UCSD-AML1 (cell line): ENCODE data around the gene FNBP1L.

Source experiments
- DNase-seq: peaks from one replicate; lab custom pipeline; 2025; ENCODE audit not compliant: unreplicated experiment; lab: John Stamatoyannopoulos, UW

The FNBP1L gene

DNA sequence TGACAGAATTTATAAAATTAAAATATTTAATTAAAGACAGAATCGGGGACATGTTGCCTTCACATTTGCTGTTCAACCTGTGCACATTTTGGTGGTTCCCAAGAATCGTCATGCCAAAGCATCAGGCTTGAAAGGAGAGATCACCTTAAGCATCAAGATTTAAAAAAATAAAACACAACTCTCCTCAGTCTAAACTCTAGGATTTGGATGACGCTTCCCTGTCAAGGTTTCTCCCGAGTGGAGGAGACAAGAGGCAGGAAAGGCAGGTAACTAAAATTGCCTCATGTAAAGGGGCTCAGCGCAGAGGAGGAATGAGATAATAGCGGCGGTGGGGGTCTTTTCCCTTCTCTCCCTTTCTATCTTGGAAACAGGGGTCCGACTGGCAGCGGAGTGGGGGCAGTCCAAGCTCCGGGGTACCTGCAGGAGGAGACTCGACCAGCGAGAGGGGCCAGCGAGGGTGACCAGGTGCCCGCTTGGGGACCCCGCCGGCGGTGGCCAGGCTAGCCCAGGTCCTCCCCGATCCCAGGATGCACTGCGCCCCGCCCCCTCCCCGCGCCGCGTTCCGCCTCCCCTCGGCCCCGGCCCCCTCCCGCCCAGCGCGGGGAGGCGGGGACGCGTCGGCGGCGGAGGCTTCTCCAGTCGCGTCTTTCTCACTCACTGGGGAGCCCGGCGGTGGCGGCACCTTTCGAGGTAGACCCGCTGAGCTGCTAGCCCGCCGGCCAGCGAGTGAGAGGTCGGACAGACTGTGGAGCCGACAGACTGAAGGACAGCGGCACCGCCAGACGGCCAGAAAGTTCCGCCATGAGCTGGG is at the start of gene FNBP1L:
FNBP1L (plus strand) TSS at position 638 of the 811 bp plus-strand sequence; CDS start at position 802, 164 bp downstream.
- peak; percentile 75 for DNase-seq

DNA sequence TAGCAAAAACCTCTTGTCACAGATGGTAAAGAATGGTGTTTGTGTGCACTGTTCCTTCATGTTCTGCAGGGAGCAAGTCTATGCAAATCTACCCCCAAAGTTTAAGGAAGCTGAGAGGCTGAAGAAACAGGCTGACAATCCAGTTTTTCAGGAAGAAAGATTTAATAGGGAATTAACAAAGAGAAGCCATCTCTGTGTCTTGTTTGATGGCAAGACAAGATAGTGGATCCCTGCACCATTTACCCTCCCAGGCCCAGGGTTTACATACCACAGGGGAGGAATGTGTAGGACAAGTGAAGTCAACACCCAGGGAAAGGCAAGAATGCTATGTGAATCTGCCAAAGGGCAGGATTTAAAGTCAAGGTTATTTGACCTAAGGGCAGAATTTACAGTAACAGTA is 48.1 kb upstream of the FNBP1L start:
- DNase-seq: no peak

DNA sequence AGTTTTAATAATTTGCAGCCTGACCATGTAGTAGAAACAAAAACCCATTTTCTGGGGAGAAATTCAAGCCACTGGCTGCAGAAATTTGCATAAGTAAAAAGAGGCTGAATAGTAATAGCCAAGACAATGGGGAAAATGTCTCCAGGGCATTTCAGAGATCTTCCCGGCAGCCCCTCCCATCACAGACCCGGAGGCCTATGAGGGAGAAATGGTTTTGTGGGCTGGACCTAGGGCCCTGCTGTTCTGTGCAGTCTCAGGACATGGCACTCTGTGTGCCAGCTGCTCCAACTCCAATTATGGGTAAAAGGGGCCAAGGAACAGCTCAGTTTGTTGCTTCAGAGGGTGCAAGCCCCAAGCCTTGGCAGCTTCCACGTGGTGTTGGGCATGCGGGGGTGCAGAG is 39.7 kb upstream of the FNBP1L start:
- no peak for DNase-seq

DNA sequence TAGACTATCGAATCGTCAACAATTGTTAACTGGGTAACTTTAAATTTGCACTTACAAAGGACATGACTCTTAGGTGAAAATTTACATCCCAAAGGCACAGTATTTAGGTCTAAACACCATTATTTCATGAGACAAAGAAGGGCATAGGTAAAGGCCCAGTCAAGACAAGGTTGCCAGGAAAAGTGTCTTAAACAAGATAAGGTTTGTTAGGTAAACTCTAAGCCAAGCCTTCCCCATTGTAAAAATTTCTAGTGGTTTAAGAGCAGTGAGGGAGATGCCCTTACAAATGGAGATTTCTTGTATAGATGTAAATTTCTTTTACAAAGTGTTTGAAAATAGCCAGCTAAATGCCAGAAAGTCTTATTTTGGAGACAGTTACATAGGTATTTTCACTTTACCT is 36.9 kb upstream of the FNBP1L start:
- no peak for DNase-seq

GRCh38 chr1:93414749-93415148 is 33.2 kb upstream of the FNBP1L start:
- no peak for DNase-seq

DNA sequence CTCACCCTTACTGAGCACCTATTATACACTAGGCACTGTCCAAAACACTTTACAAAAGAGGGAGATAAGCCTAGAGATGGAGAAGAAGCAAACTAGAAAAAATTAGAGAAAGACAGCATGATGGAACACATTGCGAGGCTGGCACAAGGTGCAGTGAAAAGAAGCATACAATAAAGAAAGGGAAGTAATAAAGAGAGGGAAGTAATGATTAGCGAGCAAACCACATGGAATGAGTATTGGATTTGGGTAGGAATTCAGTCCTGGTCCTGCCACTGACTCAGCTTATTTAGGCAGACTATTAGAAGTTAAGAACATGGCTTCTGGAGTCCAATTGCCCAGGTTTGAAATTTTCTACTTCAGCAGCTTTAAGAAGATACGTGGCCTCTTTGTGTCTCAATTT is 32.6 kb upstream of the FNBP1L start:
- DNase-seq: no peak

GRCh38 chr1:93416183-93416582 is 31.7 kb upstream of the FNBP1L start:
- no peak for DNase-seq

DNA sequence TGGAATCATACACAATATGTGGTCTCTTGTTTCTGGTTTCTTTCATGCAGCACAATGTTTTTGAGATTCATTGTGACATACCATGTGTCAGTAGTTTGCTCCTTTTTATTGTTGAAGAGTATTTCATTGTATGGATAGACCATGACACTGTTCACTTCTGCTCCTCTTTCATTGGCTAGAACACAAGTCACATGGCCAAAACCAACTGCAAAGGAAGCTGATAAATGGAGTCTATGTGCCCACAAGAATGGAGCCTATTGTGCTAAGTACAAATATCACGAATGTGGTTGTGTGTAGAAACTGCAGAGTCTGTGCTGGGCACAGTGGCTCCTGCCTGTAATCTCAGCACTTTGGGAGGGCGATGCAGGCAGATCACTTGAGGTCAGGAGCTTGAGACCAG is 28.6 kb upstream of the FNBP1L start:
- no peak for DNase-seq

GRCh38 chr1:93420400-93420799 is 27.5 kb upstream of the FNBP1L start:
- no peak for DNase-seq

GRCh38 chr1:93426181-93426580 is 21.7 kb upstream of the FNBP1L start:
- DNase-seq: no peak

GRCh38 chr1:93427656-93428055 is 20.3 kb upstream of the FNBP1L start:
- no peak for DNase-seq

DNA sequence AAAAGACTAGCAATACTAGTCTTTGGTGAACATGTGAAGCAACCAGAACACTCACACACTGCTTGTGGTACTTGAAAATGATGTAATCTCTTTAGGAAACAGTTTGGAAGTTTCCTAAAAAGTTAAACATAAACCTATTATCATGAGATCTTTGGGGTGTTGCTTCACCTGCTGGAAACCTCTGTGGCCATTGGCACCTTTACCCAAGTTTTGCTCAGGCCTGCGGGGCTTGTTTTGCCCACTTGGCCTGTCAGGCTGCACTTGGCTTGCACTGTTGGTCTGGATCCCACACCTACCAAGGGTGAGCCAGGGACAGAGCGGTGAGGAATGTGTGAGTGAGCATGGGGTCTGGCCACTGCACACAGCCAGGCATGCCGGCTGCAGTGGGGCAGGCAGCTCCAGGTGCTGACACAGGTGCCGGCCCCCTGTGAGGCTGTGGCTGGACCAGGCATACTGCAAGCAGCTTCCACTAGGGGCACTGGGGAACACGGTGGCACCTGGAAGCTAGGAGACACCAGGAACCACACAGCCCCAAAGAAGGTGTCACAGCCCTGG is 14.4 kb upstream of the FNBP1L start:
- DNase-seq: peak; percentile 16

GRCh38 chr1:93434088-93434487 is 13.8 kb upstream of the FNBP1L start:
- DNase-seq: no peak

GRCh38 chr1:93434987-93435386 is 12.9 kb upstream of the FNBP1L start:
- DNase-seq: no peak

GRCh38 chr1:93435443-93435842 is 12.5 kb upstream of the FNBP1L start:
- DNase-seq: no peak

GRCh38 chr1:93436496-93436895 is 11.4 kb upstream of the FNBP1L start:
- DNase-seq: no peak

GRCh38 chr1:93437976-93438605 is 9.8 kb upstream of the FNBP1L start:
- no peak for DNase-seq

DNA sequence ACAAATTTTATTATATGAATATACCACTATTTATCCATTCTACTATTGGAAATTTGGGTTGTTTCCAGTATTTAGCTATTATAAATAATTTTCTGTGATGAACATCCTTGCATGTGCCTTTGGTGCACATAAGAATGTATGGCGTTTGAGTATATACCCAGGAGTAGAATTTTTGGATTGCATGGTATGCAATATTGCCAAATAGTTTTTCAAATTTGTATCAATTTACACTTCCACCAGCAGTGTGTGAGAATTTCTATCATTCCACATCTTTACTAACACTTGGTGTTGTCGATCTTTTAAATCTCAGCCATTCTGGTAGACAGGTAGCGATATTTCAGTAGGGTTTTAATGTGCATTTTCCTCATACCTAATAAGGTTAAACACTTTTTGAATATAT is 9.2 kb upstream of the FNBP1L start:
- no peak for DNase-seq

DNA sequence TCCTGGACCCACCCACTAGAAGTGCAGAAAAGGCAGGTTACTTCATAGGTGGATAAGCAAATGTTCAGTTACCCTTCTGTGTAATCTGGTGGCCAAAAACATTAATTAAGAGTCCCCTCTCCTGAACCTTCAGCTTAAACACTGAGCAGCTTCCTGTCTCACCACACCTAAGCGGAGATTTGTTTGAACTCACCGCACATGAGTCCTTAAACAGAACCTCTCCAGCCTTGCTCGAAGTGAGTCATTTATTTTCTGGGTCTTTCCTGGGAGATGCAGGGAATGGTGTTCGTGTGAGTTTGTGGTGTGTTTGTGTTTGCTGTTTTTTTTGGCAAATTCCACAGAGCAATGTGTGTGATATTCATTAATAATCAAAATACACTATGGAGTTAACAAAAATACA is 7.6 kb upstream of the FNBP1L start:
- DNase-seq: no peak

GRCh38 chr1:93440706-93441105 is 7.2 kb upstream of the FNBP1L start:
- no peak for DNase-seq

DNA sequence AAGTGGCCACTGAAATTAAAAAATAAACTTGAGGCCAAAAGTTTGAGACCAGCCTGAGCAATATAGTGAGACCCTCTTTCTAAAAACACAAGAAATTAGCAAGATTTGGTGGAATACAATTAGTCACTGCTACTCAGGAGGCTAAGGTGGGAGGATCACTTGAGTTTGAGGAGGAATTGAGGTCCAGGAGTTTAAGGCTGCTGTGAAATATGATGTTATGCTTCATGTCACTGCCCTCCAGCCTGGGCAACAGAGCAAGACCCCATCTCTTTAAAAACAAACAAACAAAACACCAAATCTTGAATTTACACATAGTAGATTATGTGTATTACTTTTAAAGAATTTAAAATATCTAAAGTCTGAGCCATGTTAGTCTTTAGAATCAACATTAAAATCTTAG is 6.3 kb upstream of the FNBP1L start:
- DNase-seq: no peak

DNA sequence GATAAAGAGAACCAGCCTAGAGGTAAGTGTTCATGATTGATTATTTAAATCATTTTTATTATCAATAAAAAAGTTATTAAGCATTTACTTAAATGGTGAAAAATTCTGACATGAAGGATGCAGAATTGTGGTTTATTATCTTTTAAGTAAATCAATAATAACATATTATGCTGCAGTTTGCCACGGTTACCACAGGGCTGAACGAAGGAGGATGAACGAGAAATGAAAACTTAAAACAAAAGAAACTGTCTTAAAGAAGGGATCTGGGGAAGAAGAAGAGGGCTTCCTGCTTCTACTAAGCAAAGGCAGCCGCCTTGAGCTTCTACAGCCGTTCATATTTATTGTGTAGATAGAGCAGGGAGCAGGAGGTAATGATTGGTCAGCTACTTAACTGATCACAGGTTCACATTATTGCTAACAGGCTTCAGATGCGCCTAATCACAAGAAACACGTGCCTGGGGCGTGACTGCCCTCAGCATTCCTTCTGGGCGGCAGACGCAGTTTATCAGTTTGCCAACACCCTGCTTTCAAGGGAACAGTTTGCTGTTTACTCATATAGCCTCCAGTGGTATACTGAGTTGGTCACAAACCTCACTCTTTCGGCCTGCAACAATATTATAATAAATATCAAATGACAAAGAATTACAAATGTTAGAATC is 5.8 kb upstream of the FNBP1L start:
- no peak for DNase-seq
